ENCODE measurements around the gene FNBP1.

The FNBP1 gene

DNA sequence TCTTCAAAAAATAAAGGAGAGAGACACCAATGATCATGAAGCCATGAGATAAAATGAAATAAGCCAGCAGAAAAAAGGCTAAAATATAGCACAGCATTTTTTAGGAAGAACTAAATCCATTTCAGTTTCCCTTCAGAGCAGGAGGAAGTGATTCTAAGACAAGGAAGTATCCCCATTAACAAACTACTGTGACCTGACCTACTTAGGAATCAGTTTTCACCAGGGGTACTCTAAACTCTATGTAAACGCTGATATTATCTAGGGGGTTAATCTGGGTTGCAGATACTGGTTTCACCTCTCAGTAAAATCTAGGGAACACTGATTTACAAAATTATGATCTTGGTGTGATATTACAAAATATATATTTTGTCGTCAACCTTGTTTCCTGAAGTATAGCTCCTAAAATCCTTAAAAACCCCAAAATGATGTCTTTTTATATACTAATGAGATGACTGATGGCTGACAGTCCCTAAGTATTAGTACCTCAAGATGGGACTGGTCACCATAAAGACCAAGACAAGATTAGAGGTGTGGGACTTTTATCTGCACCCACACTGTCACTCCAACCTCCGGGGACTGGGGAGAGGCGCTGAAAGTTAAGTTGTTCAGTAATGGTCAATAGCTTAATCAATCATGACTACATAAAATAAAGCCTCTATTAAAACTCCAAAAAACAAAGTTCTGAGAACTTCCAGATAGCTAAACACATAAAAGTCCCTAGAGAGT, 2.9 kb upstream of the FNBP1 start:
- no peak for DNase-seq (ENCODE audit: low read depth)

DNA sequence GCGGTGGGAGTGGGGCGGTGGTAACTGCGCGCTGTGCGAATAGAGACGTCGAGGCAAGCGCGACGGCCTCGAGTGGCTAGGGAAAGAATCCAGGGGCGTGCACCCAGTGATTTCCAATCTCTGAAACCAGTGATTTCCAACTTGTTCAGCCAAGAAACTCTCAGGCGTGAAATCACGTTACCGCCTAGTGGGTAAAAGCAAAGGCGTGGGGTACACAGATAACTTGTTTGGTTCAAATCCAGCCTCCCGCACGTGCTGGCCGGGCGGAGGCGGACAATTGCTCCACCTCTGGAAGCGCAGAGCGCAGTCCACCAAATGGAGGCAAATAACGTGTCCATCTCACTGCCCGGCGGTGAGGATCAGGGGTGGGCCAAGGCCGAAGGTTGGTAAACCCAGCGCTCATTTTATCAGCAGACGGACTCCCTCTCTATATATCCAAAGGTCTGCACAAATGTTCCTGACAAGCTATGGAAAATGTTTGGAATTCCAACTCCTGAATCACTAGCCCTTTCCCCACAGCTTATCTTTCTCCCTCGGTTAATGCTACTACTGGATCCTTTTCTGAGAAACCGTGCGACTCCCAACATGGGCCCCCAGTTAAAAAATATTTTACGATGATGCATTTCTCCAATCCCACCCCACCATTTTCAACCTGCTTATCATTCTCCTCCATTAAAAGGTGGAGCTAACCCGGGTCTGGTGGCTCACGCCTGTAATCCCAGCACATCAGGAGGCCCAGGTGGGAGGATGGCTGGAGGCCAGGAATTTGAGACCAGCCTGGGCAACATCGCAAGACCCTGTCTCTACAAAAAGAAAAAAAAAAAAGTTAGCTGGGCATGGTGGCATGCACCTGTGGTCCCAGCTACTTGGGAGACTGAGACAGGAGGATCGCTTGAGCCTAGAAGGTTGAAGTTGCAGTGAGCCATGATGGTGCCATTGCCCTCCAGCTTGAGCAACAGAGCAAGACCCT, 950 bp upstream of the FNBP1 start:
- DNase-seq (ENCODE audit: low read depth): no peak

DNA sequence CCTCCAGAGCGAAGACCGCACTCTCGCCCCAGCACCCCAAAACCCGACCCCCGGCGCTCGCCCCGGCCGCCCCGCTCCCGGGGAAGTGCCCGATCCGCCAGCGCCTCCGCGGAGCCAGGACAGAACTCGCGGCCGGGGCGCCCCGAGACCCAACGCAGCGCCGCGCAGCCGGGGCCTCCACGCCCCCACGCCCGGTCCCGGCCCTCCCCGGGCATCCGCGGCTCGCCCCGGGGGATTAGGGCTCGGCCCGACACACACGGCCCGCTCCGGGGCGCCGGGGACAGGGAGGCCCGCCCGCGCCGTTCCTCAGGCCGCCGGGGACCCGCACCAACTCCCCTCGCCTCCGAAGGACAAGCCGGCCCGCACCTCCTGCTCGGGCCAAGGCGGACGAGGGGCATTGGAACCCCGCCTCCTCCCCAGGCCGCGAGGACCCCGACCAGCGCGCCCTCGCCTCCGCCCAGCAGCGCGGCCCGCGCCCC, 544 bp downstream of the FNBP1 start:
- DNase-seq (ENCODE audit: low read depth): peak; percentile 28

DNA sequence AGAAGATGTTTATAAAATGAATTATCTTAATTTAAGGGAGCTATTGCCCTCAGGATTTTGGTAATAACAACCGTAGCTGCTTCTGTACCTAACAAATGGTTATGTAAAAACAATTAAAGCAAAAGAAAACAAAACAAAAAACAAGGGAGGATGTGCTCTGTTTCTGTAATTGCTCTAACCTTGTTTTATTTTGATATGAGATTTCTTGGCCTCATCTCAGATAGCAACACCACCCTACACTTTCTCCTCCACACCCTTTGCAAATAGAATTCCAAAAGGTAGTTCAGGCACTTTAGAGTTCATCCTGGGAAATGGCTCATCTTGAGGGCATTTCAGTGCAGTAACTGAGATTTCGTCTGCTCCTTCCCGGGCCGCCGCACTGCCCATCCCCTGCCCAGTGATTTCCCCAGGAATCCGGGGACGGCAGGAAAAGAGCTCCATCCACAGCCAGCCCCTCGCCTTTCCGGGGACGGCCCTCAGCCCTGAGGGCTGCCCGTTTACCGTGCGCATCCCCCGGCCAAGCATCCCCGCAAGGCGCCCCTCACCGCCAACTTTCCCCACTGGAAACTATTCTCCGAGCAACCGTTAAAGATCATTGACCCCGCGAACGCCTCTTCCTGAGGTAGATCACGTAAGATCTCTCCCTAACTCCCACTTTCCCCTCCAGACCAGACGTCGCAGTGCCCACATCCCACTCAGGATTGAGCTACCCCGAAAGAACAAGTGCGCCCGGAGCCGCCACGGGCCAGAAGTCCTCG, 1.2 kb downstream of the FNBP1 start:
- no peak for DNase-seq (ENCODE audit: low read depth)

DNA sequence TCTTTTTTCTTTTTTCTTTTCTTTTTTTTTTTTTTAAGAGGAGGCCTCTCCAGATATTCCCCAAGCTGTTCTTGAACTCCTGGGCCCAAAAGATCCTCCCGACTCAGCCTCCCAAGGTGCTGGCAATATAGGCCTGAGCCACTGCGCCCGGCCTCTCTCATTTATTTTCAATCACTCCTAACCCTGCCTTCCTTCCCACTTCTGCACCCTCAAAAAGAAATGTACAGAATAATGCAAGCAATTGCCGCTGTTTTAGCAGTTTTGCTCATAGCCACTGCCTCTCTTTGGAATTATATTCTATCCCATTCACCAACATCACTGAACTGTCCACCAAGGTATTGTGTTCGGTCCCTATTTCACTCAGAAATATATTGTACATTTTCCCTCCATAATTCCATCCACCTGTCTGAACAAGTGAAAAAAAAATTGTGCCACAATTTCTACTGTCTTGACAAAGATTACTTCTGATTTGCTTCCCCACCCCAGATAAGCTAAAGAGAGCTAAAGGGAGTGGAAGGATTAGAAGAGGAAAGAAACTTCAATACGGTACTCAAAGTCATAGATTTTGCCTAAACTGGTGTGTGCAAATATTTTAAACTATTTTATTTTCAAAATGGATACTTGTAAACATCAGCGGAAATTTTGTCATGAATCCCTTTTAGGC, 1.9 kb downstream of the FNBP1 start:
- no peak for DNase-seq (ENCODE audit: low read depth)

DNA sequence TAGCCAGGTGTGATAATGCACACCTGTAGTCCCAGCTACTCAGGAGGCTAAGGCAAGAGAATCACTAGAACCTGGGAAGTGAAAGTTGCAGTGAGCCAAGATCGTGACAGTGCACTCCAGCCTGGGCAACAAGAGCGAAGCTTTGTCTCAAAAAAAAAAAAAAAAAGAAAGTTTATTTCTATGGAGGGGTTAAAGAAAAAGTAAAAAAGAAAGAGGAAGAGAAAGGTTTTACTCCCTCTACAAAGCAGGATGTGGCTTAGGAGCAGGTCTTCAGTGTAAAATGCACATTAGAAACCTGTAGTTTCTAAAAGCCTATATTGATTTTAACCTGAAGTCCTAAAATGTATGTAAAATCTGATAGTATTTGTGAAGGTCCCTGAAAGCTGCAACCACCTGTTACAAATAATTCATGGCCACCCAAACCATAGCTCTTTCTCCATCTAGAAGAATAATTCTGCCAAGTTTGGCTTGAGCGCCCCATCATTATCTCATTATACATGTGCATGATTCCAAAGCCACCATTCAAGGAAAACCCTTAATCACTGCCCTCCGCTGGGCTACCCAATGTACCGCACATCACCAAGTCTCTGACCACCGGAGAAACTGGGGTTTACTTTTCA, 3.4 kb downstream of the FNBP1 start:
- DNase-seq (ENCODE audit: low read depth): no peak

DNA sequence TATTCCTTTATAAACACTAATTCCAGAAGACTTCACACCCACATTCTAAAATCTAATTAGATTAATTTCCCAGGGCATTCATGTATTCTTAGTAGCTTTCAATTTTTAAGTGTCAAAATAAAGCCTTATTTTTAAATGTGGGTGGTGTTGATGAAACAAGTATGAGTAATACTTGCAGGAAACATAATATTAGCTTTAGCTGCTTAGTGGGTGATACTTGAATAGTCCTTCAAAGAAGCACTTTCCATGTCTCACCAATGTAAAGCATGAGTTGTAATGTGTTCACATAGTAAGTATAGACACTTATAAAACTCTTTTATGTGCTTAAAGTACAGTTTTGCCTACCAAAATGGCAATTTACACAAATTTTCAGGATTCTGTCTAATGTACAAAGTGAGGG, 6.9 kb downstream of the FNBP1 start:
- no peak for DNase-seq (ENCODE audit: low read depth)

DNA sequence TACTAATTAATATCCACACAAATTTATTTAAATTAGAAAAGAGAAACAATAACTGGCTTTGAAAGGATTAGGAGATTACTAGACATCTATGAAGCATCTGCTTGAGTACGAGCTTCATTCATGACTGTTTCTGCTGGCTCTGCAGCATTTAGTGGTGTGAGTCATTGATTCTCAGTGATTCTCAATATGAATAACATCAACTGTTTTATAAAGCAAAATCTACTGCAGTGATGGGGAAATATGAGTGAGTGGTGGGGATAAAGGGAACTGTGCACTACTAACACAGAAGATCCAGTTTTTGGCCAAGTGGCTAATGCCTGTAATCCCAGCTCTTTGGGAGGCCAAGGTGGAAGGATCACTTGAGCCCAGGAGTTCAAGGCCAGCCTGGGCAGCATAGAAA, 8.4 kb downstream of the FNBP1 start:
- DNase-seq (ENCODE audit: low read depth): no peak

DNA sequence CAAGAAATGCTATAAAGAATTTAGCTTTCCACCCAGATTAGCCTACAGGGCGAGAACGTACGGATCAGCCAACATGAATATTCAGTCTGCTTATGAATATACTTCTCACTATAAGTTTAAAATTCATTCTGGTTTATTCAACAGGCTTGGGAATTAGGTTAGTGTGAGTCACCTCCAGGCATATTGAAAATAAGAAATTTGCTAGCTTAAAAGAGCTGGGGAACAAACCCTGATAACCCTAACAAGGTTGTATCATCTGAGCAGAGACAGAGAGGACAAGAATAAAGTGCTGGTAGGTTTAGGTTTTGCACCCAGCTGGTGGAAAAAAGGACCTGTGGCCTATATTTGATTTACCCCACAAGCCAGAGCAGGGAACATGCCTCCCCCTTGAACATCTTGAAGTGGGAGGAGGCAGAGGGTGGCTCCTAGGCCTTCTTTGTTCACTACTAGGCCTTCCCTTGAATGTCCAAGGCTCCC, 12.3 kb downstream of the FNBP1 start:
- DNase-seq (ENCODE audit: low read depth): no peak

DNA sequence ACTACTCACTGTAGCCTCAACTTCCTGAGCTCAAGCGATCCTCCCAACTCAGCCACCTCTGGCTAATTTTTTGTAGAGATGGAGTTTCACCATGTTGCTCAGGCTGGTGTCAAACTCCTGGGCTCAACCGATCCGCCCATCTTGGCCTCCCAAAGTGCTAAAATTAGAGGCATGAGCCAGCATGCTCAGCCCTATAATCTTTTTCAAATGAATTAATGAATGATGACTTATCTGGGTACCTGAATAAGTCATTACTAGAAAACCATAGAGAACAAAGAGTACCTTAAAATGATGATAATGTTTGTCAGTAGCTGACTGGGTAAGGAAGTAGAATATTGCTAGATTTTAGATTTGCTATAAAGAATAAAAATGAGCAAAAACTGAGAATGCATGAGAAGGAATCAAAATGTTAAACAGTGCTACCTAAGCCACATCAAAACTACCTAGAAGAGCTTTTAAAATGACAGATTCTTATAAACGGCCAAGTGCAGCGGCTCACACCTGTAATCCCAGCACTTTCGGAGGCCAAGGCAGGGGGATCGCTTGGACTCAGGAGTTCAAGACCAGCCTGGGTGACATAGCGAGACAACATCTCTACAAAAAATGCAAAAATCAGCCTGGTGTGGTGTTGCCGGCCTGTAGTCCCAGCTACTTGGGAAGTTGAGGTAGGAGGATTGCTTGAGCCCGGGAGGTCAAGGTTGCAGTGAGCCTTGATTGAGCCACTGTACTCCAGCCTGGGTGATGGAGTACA, 13.6 kb downstream of the FNBP1 start:
- no peak for DNase-seq (ENCODE audit: low read depth)

DNA sequence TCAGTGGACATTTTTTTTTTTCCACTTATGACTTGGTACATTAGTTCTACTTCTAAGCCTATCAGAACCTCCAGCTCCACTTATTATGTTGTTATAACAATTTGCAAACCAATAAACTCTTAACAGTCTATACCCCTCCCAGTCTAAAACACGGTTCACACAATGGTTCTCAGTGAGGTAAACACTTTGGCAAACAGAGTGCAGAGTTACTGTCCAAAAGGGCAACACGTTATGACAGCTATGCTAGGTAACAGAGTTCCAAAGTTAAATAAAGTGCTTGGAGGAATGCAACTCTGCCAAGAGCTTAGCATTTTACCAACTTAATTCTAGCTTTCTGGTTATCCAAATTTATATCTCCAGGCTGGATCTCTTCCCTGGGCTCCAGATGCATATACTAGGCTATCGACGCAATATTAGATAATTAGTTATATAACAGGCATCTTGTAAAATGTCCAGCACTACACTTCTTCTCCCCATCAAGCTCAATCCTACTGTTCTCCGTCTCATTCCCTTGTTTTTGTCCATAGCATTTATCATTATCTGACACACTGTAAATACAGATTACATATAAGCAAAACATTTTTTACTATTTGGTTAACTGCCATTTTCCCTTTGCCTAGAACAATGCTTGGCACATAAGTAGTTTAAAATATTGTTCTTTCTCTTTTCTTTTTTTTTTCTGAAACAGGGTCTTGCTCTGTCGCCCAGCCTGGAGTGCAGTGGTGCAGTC, 14.3 kb downstream of the FNBP1 start:
- DNase-seq (ENCODE audit: low read depth): no peak

DNA sequence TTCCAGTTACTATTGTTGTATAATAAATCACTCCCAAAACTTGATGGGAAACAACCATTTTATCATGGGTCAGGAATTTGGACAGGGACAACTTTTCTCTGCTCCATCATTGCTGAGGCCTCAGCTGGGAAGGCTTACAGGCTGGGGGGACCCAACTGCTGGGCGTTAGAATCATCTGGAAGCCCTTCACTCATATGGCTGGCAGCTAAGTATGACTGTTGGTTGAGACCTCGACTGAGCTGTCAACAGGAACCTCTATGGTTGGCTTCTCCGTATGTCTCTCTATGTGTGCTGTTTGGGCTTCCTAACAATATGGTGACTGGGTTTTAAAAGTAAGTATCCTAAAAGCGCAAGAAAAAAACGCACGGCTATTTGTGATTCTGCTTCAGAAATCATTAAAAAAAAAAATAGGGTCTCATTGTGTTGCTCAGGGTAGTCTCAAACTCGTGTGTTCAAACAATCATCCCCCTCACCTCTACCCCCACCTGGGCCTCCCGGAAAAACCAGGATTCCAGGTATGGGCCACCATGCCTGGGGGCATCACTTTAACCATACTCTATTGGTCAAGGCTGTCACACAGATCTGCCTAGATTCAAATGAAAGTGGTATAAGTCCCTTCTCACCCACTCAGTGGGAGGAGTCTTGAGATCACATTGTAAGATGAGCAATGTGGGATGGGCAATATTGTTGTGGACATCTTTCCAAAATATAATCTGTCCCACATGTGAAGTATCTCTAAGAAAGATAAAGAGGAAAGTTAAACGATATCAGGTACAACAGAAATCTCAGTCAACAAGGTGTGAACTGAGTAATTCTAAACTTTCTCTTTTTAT, 15.2 kb downstream of the FNBP1 start:
- DNase-seq (ENCODE audit: low read depth): no peak

DNA sequence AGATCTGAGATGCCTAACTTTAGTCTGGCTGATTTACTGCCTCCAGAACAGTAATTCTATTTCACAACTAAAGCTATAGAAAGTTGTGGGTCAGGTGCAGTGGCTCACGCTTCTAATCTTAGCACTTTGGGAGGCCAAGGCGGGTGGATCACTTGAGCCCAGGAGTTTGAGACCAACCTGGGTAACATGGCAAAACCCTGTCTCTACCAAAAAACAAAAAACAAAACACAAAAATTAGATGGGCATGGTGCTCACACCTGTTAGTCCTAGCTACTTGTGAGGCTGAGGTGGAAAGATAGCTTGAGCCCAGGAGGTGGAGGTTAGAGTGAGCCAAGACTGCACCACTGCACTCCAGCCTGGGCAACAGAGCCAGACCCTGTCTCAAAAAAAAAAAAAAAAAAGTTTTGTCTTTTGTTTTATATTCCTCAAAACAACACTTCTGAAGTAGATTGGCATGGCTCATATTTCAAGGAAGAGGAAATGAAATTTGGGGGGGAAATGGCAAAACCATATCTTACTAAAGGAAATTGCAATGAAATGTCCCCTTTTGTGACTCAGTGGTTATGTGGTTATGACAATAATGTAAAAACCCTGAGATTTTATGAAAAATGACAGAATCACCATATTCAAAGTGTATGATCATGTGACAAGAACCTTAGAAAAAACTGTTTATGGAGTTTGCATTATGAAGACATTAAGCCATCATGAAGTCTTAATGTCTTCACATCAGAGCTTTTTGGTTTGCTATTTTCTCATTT, 16.2 kb downstream of the FNBP1 start:
- DNase-seq (ENCODE audit: low read depth): no peak

DNA sequence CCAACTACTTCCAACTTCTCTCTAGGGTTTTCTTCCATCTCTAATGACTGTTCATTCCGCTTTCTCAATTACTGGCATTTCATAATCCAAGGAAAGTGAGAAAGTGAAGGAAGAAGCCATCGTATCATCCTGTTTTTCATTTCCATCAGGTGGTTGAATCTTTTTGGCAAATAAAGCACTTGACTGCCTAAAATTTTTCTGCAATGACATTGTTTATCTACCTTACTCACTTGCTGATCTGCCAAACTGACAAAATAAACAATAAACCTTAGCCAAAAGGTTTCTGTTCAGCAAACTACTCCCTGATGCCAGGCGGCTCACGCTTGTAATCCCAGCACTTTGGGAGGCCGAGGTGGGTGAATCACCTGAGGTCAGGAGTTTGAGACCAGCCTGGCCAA, 18.4 kb downstream of the FNBP1 start:
- no peak for DNase-seq (ENCODE audit: low read depth)

DNA sequence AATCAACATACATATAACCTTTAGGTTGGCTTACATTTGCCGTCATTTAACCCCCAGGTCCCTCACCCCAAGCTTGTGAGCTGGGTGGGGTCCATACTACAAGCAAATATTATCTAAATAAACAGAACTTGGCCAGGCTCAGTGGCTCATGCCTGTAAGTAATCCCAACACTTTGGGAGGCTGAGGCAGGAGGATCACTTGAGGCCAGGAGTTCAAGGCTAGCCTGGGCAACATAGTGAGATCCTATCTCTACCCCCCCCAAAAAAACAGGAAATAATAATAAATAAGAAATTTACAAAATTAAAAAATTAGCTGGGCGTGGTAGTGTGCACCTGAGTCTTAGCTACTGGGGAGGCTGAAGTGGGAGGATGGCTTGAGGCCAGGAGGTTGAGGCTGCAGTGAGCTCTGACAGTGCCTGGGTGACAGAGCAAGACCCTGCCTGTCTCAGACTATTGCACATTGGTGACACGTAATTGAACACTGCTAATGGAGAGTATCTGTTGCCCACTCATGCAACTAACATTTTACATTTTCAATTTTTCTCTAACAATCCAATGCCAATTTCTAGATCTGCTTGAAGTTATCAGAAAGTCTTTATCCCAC, 18.9 kb downstream of the FNBP1 start:
- DNase-seq (ENCODE audit: low read depth): no peak

DNA sequence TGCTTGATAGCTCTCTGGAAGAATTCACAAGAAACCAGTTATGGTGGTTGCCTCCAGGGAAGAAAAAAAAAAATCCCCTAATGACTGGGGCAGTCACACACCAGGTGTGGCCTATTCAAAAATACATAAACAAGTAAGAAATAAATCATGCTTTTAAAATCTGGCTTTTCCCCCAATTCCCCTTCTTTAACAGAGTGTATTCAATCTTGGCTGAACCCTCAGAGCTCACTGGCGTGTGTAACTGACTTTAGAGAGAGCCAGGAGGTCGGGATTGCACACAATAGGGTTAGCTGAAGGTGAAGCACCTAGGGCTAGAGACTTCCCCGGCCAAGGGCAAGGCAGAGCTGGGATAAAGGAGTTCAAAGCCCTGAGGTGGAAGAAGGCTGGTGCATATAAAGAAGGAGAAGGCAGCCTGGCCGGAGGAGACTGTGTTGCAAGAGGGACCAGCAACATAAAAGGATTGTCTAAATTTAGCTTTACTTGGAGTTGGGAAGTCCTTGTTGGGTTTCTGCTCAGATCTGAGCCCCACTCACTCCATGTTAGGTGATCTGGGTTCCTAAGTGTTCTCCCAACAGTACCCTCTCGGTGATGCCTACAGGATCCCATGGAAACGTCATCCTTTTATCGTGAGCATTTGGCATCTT, 19.7 kb downstream of the FNBP1 start:
- no peak for DNase-seq (ENCODE audit: low read depth)

DNA sequence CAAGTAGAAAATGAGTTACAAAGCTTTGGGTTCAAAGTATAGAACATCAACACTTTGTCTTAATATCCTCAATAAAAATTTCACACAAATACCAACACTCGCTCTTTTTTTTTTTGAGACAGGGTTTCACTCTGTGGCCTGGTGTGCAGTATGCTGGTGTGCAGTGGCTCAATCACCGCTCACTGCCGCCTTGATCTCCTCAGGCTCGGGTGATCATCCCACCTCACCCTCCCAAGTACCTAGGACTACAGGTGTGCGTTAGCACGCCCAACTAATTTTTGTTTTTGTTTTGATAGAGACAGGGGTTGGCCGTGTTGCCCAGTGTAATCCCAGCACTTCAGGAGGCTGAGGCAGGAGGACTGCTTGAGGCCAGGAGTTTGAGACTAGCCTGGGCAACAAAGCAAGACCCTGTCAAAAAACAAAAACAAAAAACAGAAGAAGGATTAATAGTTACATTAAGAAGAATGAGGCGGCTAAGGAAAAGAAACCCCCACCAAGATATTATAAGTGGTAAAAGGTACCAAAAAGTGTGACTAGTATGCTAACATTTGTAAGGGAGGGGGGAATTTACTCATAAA, 20.3 kb downstream of the FNBP1 start:
- DNase-seq (ENCODE audit: low read depth): no peak
